Measurements from ENCODE around the gene MOSPD2. TPM values are rescaled to one million over a fixed set of nuclear protein-coding genes. Genes with fewer than 3 reads are reported as not detected.
A peak's percentile ranks its signal among the peaks of the same experiment; 100 is the strongest.

Gene MOSPD2
- total RNA-seq, 1 donor from 2014 or later = 9.9 TPM

DNA sequence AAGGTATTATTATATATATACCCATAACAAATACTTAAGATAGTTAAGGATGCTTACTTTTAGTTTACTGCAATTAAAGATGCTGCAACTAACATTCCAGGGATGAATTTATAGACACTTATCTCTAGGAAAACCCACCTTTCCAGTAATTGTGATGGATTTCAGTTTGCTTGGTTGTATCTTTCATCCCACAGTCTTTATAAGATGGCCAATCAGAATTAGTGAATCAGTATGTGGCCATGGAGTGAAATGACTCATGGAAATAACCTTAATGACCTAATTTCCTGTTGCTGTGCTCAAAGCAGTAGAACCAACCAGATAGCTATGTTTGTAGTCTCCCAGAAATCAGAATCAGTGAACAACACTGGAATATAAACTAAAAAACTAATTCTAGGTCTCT, 26.4 kb downstream of the MOSPD2 start:
- TF ChIP-seq, protein P1, sequence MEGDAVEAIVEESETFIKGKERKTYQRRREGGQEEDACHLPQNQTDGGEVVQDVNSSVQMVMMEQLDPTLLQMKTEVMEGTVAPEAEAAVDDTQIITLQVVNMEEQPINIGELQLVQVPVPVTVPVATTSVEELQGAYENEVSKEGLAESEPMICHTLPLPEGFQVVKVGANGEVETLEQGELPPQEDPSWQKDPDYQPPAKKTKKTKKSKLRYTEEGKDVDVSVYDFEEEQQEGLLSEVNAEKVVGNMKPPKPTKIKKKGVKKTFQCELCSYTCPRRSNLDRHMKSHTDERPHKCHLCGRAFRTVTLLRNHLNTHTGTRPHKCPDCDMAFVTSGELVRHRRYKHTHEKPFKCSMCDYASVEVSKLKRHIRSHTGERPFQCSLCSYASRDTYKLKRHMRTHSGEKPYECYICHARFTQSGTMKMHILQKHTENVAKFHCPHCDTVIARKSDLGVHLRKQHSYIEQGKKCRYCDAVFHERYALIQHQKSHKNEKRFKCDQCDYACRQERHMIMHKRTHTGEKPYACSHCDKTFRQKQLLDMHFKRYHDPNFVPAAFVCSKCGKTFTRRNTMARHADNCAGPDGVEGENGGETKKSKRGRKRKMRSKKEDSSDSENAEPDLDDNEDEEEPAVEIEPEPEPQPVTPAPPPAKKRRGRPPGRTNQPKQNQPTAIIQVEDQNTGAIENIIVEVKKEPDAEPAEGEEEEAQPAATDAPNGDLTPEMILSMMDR (conservative IDR thresholded peaks at IDR 0.05; ENCODE audit: low read depth, low read length) = no peak
- peak; percentile 47 for DNase-seq (ENCODE audit: low read depth)
- no peak overlapping the region for H3K4me3 ChIP-seq (ENCODE audit: low read depth, low read length)

DNA sequence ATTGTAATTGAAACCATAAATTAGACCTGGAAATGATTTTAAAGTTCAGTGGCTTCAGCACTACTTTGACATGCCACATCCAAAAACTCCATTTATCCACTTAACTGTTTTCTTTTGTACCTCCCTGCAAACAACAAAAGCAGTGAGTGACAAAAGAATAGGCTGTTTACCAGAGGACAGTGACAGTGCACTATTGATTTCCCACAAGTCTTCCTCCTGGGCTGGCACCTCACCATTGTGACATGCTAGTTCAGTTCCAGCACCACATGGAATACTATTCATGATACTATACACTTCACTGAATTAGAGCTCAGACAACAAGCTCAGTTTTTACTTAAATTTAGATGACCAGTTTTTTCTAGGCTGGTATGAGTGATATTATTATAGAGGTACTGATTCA, 29.3 kb downstream of the MOSPD2 start:
- DNase-seq (ENCODE audit: low read depth) = no peak
- TF ChIP-seq, protein P1 (conservative IDR thresholded peaks at IDR 0.05; ENCODE audit: low read depth, low read length) = no peak
- H3K4me3 ChIP-seq (ENCODE audit: low read depth, low read length) = no peak overlapping the region

GRCh38 chrX:14903891-14904290, 30.7 kb downstream of the MOSPD2 start:
- no peak for DNase-seq (ENCODE audit: low read depth)
- TF ChIP-seq, protein P1 (conservative IDR thresholded peaks at IDR 0.05; ENCODE audit: low read depth, low read length) = no peak
- H3K4me3 ChIP-seq (ENCODE audit: low read depth, low read length) = no peak overlapping the region

GRCh38 chrX:14913241-14913640, 40.0 kb downstream of the MOSPD2 start:
- H3K4me3 ChIP-seq (ENCODE audit: low read depth, low read length) = no peak overlapping the region
- TF ChIP-seq, protein P1 (conservative IDR thresholded peaks at IDR 0.05; ENCODE audit: low read depth, low read length) = no peak
- no peak for DNase-seq (ENCODE audit: low read depth)

- no peak for DNase-seq (ENCODE audit: low read depth)
- H3K4me3 ChIP-seq (ENCODE audit: low read depth, low read length) = no peak overlapping the region
- TF ChIP-seq, protein P1 (conservative IDR thresholded peaks at IDR 0.05; ENCODE audit: low read depth, low read length) = no peak
These were observed 42.4 kb downstream of the MOSPD2 start for GRCh38 chrX:14915596-14915995.

DNA sequence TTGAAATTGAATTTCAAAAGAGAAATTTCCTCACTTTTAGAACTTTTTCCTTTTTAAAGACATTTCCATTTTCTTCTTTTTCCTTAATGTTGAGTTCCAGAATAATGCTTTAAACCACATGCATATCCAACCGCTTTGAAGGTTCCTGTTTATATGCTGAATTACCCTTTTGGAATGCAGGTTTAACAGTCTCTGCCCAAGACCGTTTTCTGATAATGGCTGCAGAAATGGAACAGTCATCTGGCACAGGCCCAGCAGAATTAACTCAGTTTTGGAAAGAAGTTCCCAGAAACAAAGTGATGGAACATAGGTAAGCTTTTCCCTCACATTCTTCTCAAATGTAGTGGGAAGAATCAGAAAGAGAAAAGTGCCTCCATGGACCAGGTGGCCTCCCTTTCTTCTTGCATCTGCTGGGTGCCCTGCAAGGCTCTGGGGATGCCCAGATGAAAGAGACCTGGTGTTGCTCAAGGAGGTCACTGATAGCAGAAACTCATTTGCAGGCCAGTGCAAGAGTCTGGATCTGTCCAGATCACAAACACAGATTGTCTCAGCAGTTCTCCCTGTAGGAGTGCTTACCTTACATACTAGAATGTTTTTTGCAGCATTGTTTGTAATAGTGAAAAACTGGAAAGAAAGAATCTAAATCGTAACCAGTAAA, 42.9 kb downstream of the MOSPD2 start:
- H3K4me3 ChIP-seq (ENCODE audit: low read depth, low read length) = no peak overlapping the region
- DNase-seq (ENCODE audit: low read depth) = no peak
- TF ChIP-seq, protein P1 (conservative IDR thresholded peaks at IDR 0.05; ENCODE audit: low read depth, low read length) = no peak

DNA sequence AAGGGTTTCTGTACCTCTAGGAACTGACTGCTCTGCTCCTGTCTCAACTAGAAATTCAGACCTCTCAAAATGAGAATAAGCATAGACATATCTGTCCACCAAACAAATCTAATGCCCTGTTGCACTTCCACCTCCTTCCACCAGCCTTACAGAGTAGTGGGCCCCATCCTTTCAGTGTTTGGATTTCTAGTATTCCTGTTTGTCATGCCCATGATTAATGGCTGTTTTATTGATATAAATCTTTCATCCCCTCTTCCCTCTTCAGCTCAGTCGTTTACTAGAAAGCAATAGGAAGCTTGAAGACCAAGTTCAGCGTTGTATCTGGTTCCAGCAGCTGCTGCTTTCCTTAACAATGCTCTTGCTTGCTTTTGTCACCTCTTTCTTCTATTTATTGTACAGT, 46.2 kb downstream of the MOSPD2 start:
- TF ChIP-seq, protein P1 (conservative IDR thresholded peaks at IDR 0.05; ENCODE audit: low read depth, low read length) = no peak
- no peak for DNase-seq (ENCODE audit: low read depth)
- no peak overlapping the region for H3K4me3 ChIP-seq (ENCODE audit: low read depth, low read length)

Data from epithelial cell of proximal tubule (primary cell).